ENCODE data around the gene MYO5B. TPM values are rescaled to one million over a fixed set of nuclear protein-coding genes. Genes with fewer than 3 reads are reported as not detected.

Gene MYO5B
- total and polyA plus RNA-seq, 9 of the 15 experiments (the other 6 are each of a cell fraction or from before 2014, with no cell fraction given) = 0.07 to 0.42 (median 0.28) TPM

DNA sequence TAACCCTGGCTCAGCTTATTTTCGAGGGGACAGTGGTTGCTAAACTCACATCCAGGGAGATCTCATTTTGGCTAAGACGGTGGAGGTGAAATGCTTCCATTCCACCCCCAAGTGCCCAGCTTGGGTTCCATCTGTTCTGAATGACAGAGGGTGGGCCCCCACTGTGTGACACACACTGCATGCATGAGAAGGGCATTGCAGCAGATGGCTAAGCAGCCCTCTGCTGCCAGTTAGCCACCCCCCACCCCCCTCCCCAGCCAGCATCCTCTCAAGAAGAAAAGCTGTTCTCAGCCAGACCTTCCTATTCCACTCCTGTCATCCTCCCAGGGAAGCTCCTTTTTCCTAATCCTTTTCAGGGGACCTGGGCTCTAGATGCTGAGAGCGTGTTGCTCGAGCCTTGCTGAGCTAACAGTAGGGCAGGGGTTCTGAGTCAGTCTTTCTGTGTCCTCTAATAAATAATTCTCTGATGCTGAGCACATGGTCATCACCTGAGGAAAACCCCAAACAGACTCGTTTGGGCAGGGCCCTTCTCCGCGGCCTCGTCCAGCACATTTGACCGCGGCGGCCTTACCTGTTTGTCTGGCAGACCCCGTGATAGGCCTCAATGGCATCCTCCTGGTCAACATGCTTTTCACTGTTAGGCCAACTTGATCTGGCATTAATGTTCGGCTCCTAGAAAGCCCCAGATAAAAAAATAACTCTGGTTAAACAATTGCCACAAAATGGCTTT is 332.1 kb downstream of the MYO5B start:
- H2AFZ ChIP-seq (ENCODE audit: low read depth, low read length) = no peak overlapping the region; the same call in 1 of the 2 replicates
- no peak overlapping the region for H3K27ac ChIP-seq (ENCODE audit: extremely low read depth, low read depth, low read length)
- no peaks in the 10 kb centered on the region for H3K36me3 ChIP-seq (ENCODE audit: control insufficient read depth, insufficient read depth, low read length)
- H3K4me2 ChIP-seq (ENCODE audit: insufficient read depth, low read length) = no peak overlapping the region
- peaks cover 3 to 5% of the 10 kb centered on the region in 2 experiments; a peak in 3 of 5 replicates for H3K4me1 ChIP-seq (replicated peaks in 1 of 2; ENCODE audit: control insufficient read depth in 2 of 2, insufficient read depth in 2 of 2, low read length in 2 of 2)
- TF ChIP-seq NR2C2 (CRISPR knock-in tag; IDR thresholded peaks at IDR 0.05) (no peak), NR2C2 (tag; IDR thresholded peaks at IDR 0.05) (no peak), CLOCK (CRISPR knock-in tag; IDR thresholded peaks at IDR 0.05; ENCODE audit: borderline replicate concordance) (no peak), ZBTB7A (IDR thresholded peaks at IDR 0.05; ENCODE audit: borderline replicate concordance, control insufficient read depth, low read depth, low read length) (no peak), ZNF263 (CRISPR knock-in tag; IDR thresholded peaks at IDR 0.05; ENCODE audit: borderline replicate concordance) (no peak), SMAD4 (CRISPR knock-in tag; conservative IDR thresholded peaks at IDR 0.05) (no peak), ZNF766 (CRISPR knock-in tag; conservative IDR thresholded peaks at IDR 0.05) (no peak), KLF10 (CRISPR knock-in tag; IDR thresholded peaks at IDR 0.05) (no peak), ZEB2 (IDR thresholded peaks at IDR 0.05) (no peak), CREM (IDR thresholded peaks at IDR 0.05; ENCODE audit: low read depth) (no peak), ILK (tag; IDR thresholded peaks at IDR 0.05; ENCODE audit: borderline replicate concordance, low read depth) (no peak)
- TF ChIP-seq, protein P1, sequence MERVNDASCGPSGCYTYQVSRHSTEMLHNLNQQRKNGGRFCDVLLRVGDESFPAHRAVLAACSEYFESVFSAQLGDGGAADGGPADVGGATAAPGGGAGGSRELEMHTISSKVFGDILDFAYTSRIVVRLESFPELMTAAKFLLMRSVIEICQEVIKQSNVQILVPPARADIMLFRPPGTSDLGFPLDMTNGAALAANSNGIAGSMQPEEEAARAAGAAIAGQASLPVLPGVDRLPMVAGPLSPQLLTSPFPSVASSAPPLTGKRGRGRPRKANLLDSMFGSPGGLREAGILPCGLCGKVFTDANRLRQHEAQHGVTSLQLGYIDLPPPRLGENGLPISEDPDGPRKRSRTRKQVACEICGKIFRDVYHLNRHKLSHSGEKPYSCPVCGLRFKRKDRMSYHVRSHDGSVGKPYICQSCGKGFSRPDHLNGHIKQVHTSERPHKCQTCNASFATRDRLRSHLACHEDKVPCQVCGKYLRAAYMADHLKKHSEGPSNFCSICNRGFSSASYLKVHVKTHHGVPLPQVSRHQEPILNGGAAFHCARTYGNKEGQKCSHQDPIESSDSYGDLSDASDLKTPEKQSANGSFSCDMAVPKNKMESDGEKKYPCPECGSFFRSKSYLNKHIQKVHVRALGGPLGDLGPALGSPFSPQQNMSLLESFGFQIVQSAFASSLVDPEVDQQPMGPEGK (CRISPR knock-in tag; IDR thresholded peaks at IDR 0.05; ENCODE audit: borderline replicate concordance) = no peak
- no peak for DNase-seq (ENCODE audit: extremely low read depth in 1 of 4, low spot score in 3 of 4)
- H3K4me3 ChIP-seq = no peak overlapping the region
- intact Hi-C loops (cut with micrococcal nuclease) (loop anchor here (5.0 to 10.0 kb wide), 3 partner anchors 342 to 564 kb away; no protein-coding TSS in a partner anchor), in situ Hi-C loops (cut with MboI) (loop anchor here (5.0 to 25.0 kb wide), 2 partner anchors 351 to 1176 kb away; no protein-coding TSS in a partner anchor)
- H4K20me1 ChIP-seq (replicated peaks; ENCODE audit: control insufficient read depth, insufficient read depth, low read length) = no peaks in the 10 kb centered on the region
- 61% methylated on average over 10 of the region's 13 CpGs for WGBS (ENCODE audit: insufficient coverage, low coverage, missing lambda C conversion rate)
- no peak for FAIRE-seq
- H3K27me3 ChIP-seq (ENCODE audit: control insufficient read depth in 2 of 2, insufficient read depth in 2 of 2, low read length in 2 of 2) = peaks cover 0 to 23% of the 10 kb centered on the region in 2 experiments; a peak in 4 of 5 replicates
- BruUV-seq (replicated peaks) = no TSS peak
- no peaks in the 10 kb centered on the region for H3K9me3 ChIP-seq (replicated peaks; ENCODE audit: control insufficient read depth, insufficient read depth, low read depth, low read length)
- H3K79me2 ChIP-seq (ENCODE audit: control insufficient read depth, insufficient read depth, low read length) = no peaks in the 10 kb centered on the region
- ChIA-PET POLR2A (interaction anchor here (0.6 to 1.3 kb wide), 2 partner anchors 11 to 123 kb away, joined by 3 read pairs; no protein-coding TSS in a partner anchor), CTCF (ENCODE audit: low intra/inter-chr PET ratio) (no interaction called here)
- H3K9me1 ChIP-seq (ENCODE audit: control insufficient read depth, insufficient read depth, low read length) = no peaks in the 10 kb centered on the region
- no peak for ATAC-seq
- no peak overlapping the region for H3K9ac ChIP-seq (ENCODE audit: insufficient read depth in 1 of 2, low read depth in 2 of 2, low read length in 2 of 2)
